ENCODE data around the gene MAN1B1. TPM values are rescaled to one million over a fixed set of nuclear protein-coding genes. Genes with fewer than 3 reads are reported as not detected.

Gene MAN1B1
- 39.2 and 56.9 TPM in 2 replicates for total RNA-seq (2014; rRNA removed; shearing (Covaris generic))

GRCh38 chr9:137086531-137087408 lies at the start of gene MAN1B1:
MAN1B1 (plus strand) TSS chr9:137086985; CDS start chr9:137087000, 15 bp downstream.
- peak; percentile 96 for DNase-seq (ENCODE audit: low read depth)

DNA sequence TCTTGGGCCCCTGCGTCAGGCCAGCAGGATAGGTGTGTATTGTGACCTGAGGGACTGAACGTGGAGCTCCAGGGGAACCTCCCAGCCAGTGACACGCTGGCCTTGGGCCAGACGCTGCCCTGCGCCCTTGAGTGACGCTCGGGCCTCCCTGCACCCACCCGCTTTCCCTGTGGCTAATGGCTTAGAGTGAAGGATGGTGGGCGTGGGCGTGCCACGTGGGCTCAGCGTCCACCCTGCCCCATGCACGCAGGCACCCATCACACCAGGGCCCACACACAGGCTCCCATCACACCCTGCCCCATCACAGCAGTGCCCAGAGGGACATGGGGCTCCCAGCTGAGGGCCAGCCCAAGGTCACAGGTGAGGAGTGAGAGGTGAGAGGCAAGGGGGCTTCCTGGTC lies 49.8 kb upstream of the MAN1B1 start:
- no peak for DNase-seq (ENCODE audit: low read depth)

DNA sequence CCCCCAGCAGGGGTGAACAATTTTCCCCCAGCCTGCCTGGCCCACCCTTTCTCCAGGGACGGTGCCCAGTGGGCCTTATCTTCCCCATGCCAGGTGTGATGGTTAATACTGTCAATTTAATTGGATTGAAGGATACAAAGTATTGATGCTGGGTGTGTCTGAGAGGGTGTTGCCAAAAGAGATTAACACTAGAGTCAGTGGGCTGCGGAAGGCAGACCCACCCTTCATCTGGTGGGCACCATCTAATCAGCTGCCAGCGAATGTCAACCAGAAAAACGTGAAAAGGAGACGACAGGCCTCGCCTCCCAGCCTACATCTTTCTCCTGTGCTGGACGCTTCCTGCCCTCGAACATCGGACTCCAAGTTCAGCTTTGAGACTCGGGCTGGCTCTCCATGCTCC lies 49.3 kb upstream of the MAN1B1 start:
- no peak for DNase-seq (ENCODE audit: low read depth)

- no peak for DNase-seq (ENCODE audit: low read depth)
These were observed 47.9 kb upstream of the MAN1B1 start for GRCh38 chr9:137038916-137039315.

DNA sequence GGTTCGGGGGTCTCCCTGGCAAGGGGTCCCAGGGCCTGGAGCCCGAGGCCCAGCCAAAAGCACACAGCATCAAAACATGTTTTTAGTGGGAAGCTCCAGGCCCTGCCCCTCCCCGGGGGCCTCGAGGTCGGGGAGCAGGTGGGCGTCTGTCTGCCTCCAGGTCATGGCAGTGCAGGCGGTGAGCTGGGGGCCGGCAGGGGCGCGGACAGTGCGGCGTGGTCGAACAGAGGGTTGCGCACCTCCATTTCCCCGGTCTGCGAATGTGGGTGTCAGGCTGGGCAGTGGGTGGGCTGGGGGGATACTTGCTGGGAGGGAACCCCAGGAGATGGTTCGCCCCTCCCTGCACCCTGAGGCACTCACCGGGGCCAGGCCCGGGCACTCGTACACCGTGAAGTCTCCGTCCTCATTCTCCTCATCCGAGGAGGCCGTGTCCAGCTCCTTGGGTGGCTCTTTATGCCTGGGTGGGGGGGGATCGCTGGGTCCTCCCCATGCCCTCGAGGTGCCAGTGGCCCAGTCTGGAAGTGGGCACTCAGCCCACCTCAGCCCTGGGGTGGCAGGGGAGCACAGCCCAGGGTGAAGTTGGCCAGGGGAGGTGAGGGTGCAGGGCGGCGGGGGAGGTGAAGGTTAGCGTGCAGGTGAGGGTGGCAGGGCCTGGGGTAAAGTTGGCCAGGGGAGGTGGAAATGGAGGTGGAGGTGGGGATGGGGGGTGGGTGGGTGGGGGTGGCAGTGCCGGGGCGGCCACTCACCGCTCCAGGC lies 47.0 kb upstream of the MAN1B1 start:
- no peak for DNase-seq (ENCODE audit: low read depth)

GRCh38 chr9:137040568-137040967 lies 46.2 kb upstream of the MAN1B1 start:
- no peak for DNase-seq (ENCODE audit: low read depth)

GRCh38 chr9:137041124-137041523 lies 45.7 kb upstream of the MAN1B1 start:
- DNase-seq (ENCODE audit: low read depth), result no peak

- DNase-seq (ENCODE audit: low read depth), result no peak
These were observed 43.7 kb upstream of the MAN1B1 start for GRCh38 chr9:137042751-137043727.

DNA sequence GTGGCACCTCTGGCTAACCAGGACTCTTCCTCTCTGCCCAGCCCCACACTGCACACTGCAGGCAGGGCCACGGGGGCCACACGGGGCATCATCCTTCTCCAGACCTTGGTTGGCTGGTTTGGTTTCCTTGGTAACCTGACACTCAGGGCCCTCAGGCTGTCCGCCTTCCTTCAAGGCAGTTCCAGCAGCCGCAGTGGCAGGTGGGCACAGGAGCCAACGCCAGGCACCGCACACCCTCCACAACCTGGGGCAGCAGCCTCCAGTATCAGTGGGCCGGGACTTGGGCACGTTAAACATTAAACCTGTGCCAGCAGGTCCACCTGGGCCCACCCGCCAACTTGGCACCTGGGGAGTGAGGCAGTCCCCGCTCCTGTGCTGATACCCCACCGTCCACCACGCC lies 42.7 kb upstream of the MAN1B1 start:
- DNase-seq (ENCODE audit: low read depth), result no peak

DNA sequence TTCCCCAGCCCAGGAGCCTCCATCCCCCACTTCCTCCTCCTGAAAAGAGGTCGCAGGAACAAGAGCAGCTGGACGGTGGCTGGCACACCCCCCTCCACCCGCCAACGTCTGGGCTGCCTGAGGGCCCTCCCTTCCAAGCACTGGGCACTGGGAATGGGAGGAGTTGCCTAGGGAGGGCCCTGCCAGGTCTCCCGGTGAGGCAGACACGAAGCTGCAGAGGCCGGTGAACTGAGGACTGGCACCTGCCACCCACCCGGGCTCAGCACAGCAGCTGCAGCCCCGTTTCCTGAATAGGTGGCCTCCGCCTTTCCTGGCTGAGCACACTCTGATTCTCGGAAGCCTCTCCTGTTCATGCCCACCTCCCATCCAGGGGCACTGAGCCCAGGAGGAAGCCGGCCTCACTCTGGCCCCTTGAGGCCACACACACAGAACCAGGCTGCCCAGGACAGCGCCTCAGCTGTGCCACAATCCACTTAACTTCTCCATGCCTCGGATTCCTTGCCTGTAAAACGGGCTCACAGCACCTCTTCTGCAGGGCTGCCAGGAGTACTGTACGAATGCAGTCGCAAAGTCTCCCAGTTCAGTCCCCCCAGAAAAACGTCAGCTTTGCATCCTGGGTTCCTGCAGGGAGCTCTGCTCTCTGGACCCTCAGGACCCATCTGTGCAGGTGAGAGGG lies 42.1 kb upstream of the MAN1B1 start:
- DNase-seq (ENCODE audit: low read depth), result no peak

DNA sequence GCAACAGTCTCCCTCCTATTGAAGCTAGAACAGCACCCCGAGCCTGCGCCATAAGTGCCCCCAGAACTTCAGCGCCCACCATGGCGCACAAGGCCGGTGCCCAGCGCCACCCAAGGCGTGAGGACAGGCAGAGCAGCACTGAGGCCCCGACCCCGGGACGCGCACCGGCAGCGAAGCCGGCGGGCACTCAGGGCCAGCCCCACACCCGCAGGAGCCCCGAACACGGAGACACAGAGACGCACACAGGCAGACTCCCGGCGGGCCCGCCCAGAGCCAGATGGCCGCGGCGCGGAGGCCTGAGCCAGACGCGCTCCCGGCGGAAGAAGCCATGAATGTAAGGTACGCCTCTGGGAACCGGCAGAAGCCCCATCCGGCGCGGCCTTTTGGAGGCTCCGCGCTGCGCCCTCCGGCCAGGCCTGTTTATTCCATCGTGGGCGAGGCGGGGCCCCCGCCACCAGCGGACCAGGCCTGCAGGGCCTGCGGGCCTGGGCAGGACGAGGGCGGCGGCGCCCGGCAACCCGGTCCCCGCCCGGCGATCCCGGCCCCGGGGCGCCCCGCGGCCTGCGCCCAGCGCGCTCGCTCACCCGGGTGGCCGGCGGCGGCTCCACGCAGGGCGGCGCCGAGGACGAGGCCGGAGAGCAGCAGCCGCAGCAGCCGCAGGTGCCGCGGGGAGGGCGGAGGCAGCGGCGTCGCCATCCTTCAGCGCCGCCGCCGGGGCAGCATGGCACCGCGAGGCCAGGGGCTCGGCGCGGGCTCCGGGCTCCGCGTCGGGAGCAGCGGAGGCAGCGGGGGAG lies 41.3 kb upstream of the MAN1B1 start:
- DNase-seq (ENCODE audit: low read depth), result peak; percentile 24

GRCh38 chr9:137046088-137046787 lies 40.5 kb upstream of the MAN1B1 start, which contains the start of gene NPDC1:
NPDC1 (minus strand) TSS chr9:137046177; CDS start chr9:137045989, 188 bp downstream.
- peak; percentile 45 for DNase-seq (ENCODE audit: low read depth)

DNA sequence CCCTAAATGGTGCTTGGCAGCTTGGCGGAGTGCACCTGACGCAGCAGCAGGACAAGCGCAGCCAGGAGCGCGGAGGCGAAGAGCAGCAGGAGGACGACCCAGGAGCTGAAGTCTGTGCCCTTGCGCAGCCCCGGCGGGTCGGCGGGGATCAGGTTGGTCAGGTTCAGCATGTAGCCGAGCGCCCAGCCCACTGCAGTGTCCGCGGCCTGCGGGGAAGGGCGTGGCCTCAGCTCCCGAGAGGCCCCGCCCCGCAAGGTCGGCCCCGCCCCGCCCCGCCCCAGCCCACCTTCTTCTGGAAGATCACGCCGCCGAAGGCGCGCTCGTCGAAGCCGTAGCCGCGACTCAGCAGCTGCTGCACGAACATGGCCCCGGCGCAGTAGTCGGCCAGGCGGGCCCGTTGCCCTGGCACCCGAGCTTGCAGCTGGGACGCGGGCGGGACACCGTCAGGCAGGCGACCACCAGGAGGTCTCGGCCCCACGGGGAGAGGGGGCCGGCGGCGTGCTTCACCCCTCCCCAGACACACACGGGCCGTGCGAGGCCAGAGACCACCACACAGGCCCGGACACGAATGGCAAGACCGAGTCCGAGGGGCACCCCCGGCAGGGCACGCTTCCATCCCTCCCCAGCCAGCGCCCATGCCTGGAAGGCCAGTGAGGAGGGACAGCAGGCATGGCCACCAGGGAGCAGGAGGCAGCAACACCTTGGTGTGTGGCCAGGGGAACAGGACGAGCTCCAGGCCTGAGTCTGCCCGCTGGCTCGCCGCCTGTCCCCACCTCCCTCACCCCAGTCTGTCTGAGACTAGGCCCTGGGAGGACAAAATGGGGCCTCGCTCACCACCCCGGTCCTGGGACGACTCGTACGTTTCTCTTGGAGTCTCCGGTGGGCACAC lies 37.9 kb upstream of the MAN1B1 start:
- DNase-seq (ENCODE audit: low read depth), result no peak

DNA sequence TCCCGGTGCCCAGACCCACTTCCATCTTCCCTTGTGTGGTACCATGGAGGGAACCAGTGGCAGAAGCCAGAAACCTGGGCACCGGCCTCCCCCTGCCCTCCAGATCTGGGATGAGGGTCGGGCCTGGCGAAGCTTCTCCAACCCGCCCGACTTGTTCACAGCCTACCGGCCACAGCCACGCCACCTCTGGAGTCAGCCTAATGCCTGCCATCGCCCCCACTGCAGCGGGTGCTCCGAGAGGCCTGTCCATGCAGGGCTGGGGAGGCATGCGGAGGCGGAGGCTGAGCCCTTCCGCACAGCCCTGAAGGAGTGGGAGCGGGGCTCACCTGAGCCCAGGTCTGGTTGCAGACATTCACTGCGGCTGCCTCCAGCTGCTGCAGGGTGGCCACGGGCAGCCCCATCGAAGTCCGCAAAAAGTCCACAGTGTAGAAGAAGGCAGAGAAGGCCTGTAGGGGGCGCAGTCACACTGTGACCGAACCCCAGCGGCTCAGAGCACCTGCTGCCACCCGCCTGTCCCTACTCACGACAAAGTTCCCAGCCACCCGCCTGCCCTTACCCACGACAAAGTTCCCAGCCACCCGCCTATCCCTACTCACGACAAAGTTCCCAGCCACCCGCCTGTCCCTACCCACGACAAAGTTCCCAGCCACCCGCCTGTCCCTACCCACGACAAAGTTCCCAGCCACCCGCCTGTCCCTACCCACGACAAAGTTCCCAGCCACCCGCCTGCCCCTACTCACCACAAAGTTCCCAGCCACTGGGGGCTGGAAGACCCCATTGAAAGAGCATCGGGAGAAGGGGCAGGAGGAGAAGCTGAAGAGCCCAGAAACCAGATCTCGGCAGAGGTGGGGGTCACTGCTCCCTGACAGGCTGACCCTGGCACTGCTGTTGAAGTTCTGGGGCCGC lies 37.0 kb upstream of the MAN1B1 start:
- DNase-seq (ENCODE audit: low read depth), result peak; percentile 33

DNA sequence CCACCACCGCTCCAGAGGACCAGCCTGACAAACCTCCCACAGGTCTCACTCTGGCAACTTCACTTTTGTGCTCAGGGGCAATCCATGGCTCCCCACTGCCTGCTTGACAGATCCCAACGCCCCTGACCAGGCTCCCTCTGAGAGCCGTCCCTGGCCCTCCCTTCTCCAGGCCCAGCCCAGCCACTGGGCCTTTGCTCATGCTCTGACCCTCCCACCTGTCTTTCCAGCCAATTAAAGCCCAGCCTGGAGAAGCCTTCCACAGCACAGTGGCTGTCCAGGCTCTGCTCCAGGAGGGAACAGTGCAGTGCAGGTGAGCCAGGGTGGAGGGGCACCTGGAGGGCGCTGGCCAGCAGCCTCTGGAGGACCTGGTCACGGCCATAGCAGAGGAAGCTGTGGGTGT lies 36.2 kb upstream of the MAN1B1 start:
- DNase-seq (ENCODE audit: low read depth), result no peak

- DNase-seq (ENCODE audit: low read depth), result no peak
These were observed 35.5 kb upstream of the MAN1B1 start for GRCh38 chr9:137051145-137051724.

- DNase-seq (ENCODE audit: low read depth), result no peak
These were observed 34.5 kb upstream of the MAN1B1 start for GRCh38 chr9:137052293-137052692.
